Neural crest cell (in vitro differentiated cells): ENCODE results near the gene B3GNT4. TPM values are rescaled to one million over a fixed set of nuclear protein-coding genes. Genes with fewer than 3 reads are reported as not detected.

ENCODE experiments used
- DNase-seq: peaks from one replicate; pipeline ENCODE4 v3.0.0; 2021; ENCODE audit warnings: low read depth, mixed read lengths, low spot score
- H3K27ac Mint-ChIP-seq: one replicate; pipeline ENCODE4 v1.8.0; 2021; ENCODE audit warnings: mild to moderate bottlenecking, mixed read lengths; ENCODE audit not compliant: unreplicated experiment
- H3K27me3 Mint-ChIP-seq: 2 replicates; pipeline ENCODE4 v1.8.0; 2021; ENCODE audit warnings: low read depth, mild to moderate bottlenecking, mixed read lengths
- H3K36me3 Mint-ChIP-seq: 2 replicates; pipeline ENCODE4 v1.8.0; 2021; ENCODE audit warnings: low read depth, mild to moderate bottlenecking, mixed read lengths
- H3K4me1 Mint-ChIP-seq: 2 replicates; pipeline ENCODE4 v1.8.0; 2021; ENCODE audit warnings: mixed read lengths
- H3K4me3 Mint-ChIP-seq: one replicate; pipeline ENCODE4 v1.8.0; 2021; ENCODE audit warnings: mild to moderate bottlenecking, mixed read lengths
- H3K9me3 Mint-ChIP-seq: 2 replicates; pipeline ENCODE4 v1.8.0; 2021; ENCODE audit warnings: mixed read lengths
- CTCF ChIP-seq: fragments of 200-600 bp; sonication (generic); conservative IDR thresholded peaks from 2 replicates; pipeline ENCODE4 v1.5.0; 2021; ENCODE audit warnings: antibody characterized with exemption, mild to moderate bottlenecking
- total RNA-seq: library from RNA; stranded (reverse); gene quantifications from 2 replicates; pipeline ENCODE4 v1.2.1, GENCODE V29; 2021

Gene B3GNT4
- total RNA-seq, 1 donor from 2014 or later: 0.19 TPM

- Mint-ChIP-seq H3K4me3 (no peak overlapping the region), H3K27me3 (no peaks in the 10 kb centered on the region), H3K36me3 (no peaks in the 10 kb centered on the region), H3K4me1 (no peaks in the 10 kb centered on the region), H3K27ac (no peak overlapping the region), H3K9me3 (no peaks in the 10 kb centered on the region)
- no peak for TF ChIP-seq CTCF
- no peak for DNase-seq
These were observed 41.8 kb upstream of the B3GNT4 start for GRCh38 chr12:122161682-122162081.

- Mint-ChIP-seq H3K9me3 (no peaks in the 10 kb centered on the region), H3K4me1 (peaks cover 7% of the 10 kb centered on the region), H3K4me3 (no peak overlapping the region), H3K27me3 (no peaks in the 10 kb centered on the region), H3K27ac (no peak overlapping the region), H3K36me3 (no peaks in the 10 kb centered on the region)
- TF ChIP-seq CTCF: no peak
- DNase-seq: no peak
These were observed 40.5 kb upstream of the B3GNT4 start for GRCh38 chr12:122162976-122163375.

- no peak overlapping the region for H3K4me3 Mint-ChIP-seq
- no peaks in the 10 kb centered on the region for H3K36me3 Mint-ChIP-seq
- H3K27ac Mint-ChIP-seq: no peak overlapping the region
- H3K9me3 Mint-ChIP-seq: no peaks in the 10 kb centered on the region
- DNase-seq: no peak
- H3K27me3 Mint-ChIP-seq: no peaks in the 10 kb centered on the region
- TF ChIP-seq CTCF: no peak
- peaks cover 7% of the 10 kb centered on the region for H3K4me1 Mint-ChIP-seq
These were observed 36.8 kb upstream of the B3GNT4 start for GRCh38 chr12:122166422-122167349.

- Mint-ChIP-seq H3K4me3 (no peak overlapping the region), H3K36me3 (no peaks in the 10 kb centered on the region), H3K27ac (no peak overlapping the region), H3K9me3 (no peaks in the 10 kb centered on the region), H3K27me3 (no peaks in the 10 kb centered on the region), H3K4me1 (peaks cover 7% of the 10 kb centered on the region)
- no peak for DNase-seq
- TF ChIP-seq CTCF: no peak
These were observed 36.1 kb upstream of the B3GNT4 start for GRCh38 chr12:122167356-122167925.

GRCh38 chr12:122168492-122168891 lies 35.0 kb upstream of the B3GNT4 start:
- Mint-ChIP-seq H3K4me1 (peaks cover 7% of the 10 kb centered on the region), H3K4me3 (no peak overlapping the region), H3K9me3 (no peaks in the 10 kb centered on the region), H3K27me3 (no peaks in the 10 kb centered on the region), H3K36me3 (no peaks in the 10 kb centered on the region), H3K27ac (no peak overlapping the region)
- no peak for TF ChIP-seq CTCF
- DNase-seq: no peak
